ENCODE data around the gene NKTR. TPM values are rescaled to one million over a fixed set of nuclear protein-coding genes. Genes with fewer than 3 reads are reported as not detected.

Gene NKTR
- total RNA-seq, 1 experiment from 2014 or later: 39.0 TPM

GRCh38 chr3:42678447-42678846, 78.0 kb downstream of the NKTR start:
- CTCF ChIA-PET: no interaction called here
- BruUV-seq (replicated peaks): no TSS peak
- Histone ChIP-seq H3K4me1 (ENCODE audit: control insufficient read depth, insufficient read depth, low read length) (no peaks in the 10 kb centered on the region), H3K27me3 (ENCODE audit: control insufficient read depth, insufficient read depth, low read length) (no peaks in the 10 kb centered on the region), H3K9me3 (ENCODE audit: control insufficient read depth, insufficient read depth, low read depth, low read length) (no peaks in the 10 kb centered on the region), H3K27ac (ENCODE audit: low read length) (no peak overlapping the region), H3K4me3 (ENCODE audit: low read depth in 2 of 2, low read length in 2 of 2) (no peak overlapping the region), H3K36me3 (ENCODE audit: control insufficient read depth, insufficient read depth, low read length) (no peaks in the 10 kb centered on the region)
- POLR2A ChIA-PET: no interaction called here
- in situ Hi-C loops (cut with HindIII; ENCODE audit: low pct_unique_long_range_greater_than_20kb, low sequenced_read_pairs): no loop called here
- TF ChIP-seq REST (IDR thresholded peaks at IDR 0.05; ENCODE audit: insufficient read depth in 1 of 2, low read depth in 2 of 2, low read length in 1 of 2) (no peak), POLR2AphosphoS5 (IDR thresholded peaks at IDR 0.05; ENCODE audit: low read depth, low read length) (no peak), SIN3A (IDR thresholded peaks at IDR 0.05; ENCODE audit: borderline replicate concordance, insufficient read depth, low read depth, low read length) (no peak), TCF7L2 (IDR thresholded peaks at IDR 0.05; ENCODE audit: low read depth, low read length) (no peak), CTCF (IDR thresholded peaks at IDR 0.05) (no peak)
- DNase-seq (ENCODE audit: low read depth, low spot score) (no peak), ATAC-seq (no peak)
- intact Hi-C loops (cut with micrococcal nuclease; ENCODE audit: unreplicated experiment): no loop called here

- intact Hi-C loops (cut with micrococcal nuclease; ENCODE audit: unreplicated experiment) (no loop called here), in situ Hi-C loops (cut with HindIII; ENCODE audit: low pct_unique_long_range_greater_than_20kb, low sequenced_read_pairs) (no loop called here)
- Histone ChIP-seq H3K27ac (ENCODE audit: low read length) (no peak overlapping the region), H3K27me3 (ENCODE audit: control insufficient read depth, insufficient read depth, low read length) (no peaks in the 10 kb centered on the region), H3K4me3 (ENCODE audit: low read depth in 2 of 2, low read length in 2 of 2) (no peak overlapping the region), H3K4me1 (ENCODE audit: control insufficient read depth, insufficient read depth, low read length) (no peaks in the 10 kb centered on the region), H3K36me3 (ENCODE audit: control insufficient read depth, insufficient read depth, low read length) (no peaks in the 10 kb centered on the region), H3K9me3 (ENCODE audit: control insufficient read depth, insufficient read depth, low read depth, low read length) (no peaks in the 10 kb centered on the region)
- ATAC-seq (no peak), DNase-seq (ENCODE audit: low read depth, low spot score) (no peak)
- ChIA-PET CTCF (no interaction called here), POLR2A (no interaction called here)
- BruUV-seq (replicated peaks): no TSS peak
- no peak for TF ChIP-seq CTCF (IDR thresholded peaks at IDR 0.05)
These were observed 79.8 kb downstream of the NKTR start for GRCh38 chr3:42680271-42680670.

- Histone ChIP-seq H3K4me1 (ENCODE audit: control insufficient read depth, insufficient read depth, low read length) (no peaks in the 10 kb centered on the region), H3K27me3 (ENCODE audit: control insufficient read depth, insufficient read depth, low read length) (no peaks in the 10 kb centered on the region), H3K36me3 (ENCODE audit: control insufficient read depth, insufficient read depth, low read length) (no peaks in the 10 kb centered on the region), H3K9me3 (ENCODE audit: control insufficient read depth, insufficient read depth, low read depth, low read length) (no peaks in the 10 kb centered on the region), H3K27ac (ENCODE audit: low read length) (no peak overlapping the region), H3K4me3 (ENCODE audit: low read depth in 2 of 2, low read length in 2 of 2) (no peak overlapping the region)
- TF ChIP-seq SIN3A (IDR thresholded peaks at IDR 0.05; ENCODE audit: borderline replicate concordance, insufficient read depth, low read depth, low read length) (no peak), CTCF (IDR thresholded peaks at IDR 0.05) (no peak), REST (IDR thresholded peaks at IDR 0.05; ENCODE audit: insufficient read depth in 1 of 2, low read depth in 2 of 2, low read length in 1 of 2) (no peak), POLR2AphosphoS5 (IDR thresholded peaks at IDR 0.05; ENCODE audit: low read depth, low read length) (no peak), TCF7L2 (IDR thresholded peaks at IDR 0.05; ENCODE audit: low read depth, low read length) (no peak)
- in situ Hi-C loops (cut with HindIII; ENCODE audit: low pct_unique_long_range_greater_than_20kb, low sequenced_read_pairs) (no loop called here), intact Hi-C loops (cut with micrococcal nuclease; ENCODE audit: unreplicated experiment) (no loop called here)
- ChIA-PET CTCF (no interaction called here), POLR2A (no interaction called here)
- DNase-seq (ENCODE audit: low read depth, low spot score): no peak
- BruUV-seq (replicated peaks): no TSS peak
- ATAC-seq: no peak
These were observed 80.3 kb downstream of the NKTR start for GRCh38 chr3:42680806-42681205.

All from Panc1 (cell line).